PC-9 (cell line): Measurements from ENCODE around the gene KPNA2.
"Not testable (repeated sequence)": the region's sequence is repeated elsewhere in the genome, so short reads cannot be mapped to it uniquely, and the experiment has no call there.

Source experiments
- EZH2 ChIP-seq: fragments of 200-600 bp; sonication (generic); IDR thresholded peaks from 2 replicates; pipeline ENCODE4 v1.8.0; 2017; ENCODE audit warnings: antibody characterized with exemption, low read depth
- TF ChIP-seq, protein P1 (sequence below): fragments of 200-600 bp; sonication (generic); conservative IDR thresholded peaks from 2 replicates; pipeline ENCODE4 v1.6.1; 2017; ENCODE audit warnings: mixed run types, antibody characterized with exemption, mild to moderate bottlenecking, moderate library complexity

DNA sequence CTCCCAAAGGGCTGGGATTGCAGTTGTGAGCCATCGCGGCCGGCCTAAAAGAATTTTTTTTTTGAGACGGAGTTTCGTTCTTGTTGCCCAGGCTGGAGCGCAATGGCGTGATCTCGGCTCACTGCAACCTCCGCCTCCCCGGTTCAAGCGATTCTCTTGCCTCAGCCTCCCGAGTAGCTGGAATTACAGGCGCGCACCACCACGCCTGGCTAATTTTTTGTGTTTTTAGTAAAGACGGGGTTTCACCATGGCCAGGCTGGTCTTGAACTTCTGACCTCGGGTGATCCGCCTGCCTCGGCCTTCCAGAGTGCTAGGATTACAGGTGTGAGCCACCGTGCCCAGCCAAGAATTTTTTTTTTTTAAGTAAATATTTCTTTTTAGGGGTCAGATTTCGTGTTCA is 17.0 kb upstream of the KPNA2 start:
- not testable (repeated sequence) for TF ChIP-seq EZH2
- TF ChIP-seq, protein P1, sequence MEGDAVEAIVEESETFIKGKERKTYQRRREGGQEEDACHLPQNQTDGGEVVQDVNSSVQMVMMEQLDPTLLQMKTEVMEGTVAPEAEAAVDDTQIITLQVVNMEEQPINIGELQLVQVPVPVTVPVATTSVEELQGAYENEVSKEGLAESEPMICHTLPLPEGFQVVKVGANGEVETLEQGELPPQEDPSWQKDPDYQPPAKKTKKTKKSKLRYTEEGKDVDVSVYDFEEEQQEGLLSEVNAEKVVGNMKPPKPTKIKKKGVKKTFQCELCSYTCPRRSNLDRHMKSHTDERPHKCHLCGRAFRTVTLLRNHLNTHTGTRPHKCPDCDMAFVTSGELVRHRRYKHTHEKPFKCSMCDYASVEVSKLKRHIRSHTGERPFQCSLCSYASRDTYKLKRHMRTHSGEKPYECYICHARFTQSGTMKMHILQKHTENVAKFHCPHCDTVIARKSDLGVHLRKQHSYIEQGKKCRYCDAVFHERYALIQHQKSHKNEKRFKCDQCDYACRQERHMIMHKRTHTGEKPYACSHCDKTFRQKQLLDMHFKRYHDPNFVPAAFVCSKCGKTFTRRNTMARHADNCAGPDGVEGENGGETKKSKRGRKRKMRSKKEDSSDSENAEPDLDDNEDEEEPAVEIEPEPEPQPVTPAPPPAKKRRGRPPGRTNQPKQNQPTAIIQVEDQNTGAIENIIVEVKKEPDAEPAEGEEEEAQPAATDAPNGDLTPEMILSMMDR = not testable (repeated sequence)
